ENCODE results near the gene CSF2RB. TPM values are rescaled to one million over a fixed set of nuclear protein-coding genes. Genes with fewer than 3 reads are reported as not detected.
A peak's percentile ranks its signal among the peaks of the same experiment; 100 is the strongest.

The CSF2RB gene
- total and polyA plus RNA-seq, 2 donors (not counting 3 experiments of a cell fraction or from before 2014, with no cell fraction given): 20.6 to 68.2 TPM

DNA sequence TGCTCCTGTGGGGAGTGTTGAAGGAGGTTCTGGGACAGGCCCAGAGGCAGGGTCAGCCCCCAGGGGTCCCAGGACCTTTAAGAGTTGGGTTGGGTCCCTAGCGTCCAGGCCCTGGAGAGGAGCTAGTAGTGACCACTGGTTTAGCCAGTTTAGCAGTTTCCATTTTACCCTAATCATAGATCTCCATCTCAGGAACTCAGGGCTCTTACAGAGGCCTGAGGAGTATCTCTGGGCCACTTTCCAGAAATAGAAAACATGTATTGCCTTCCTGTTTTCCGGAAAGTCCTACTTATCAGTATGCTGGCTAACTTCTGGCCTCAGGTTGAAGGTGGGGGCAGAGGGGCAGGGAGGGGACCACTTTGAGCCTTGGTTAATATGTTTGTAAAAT is 39.1 kb upstream of the CSF2RB start:
- peak overlapping the region; percentile 82 for H3K27ac ChIP-seq (ENCODE audit: insufficient read depth, low read depth, low read length)
- dilution Hi-C loops (cut with MboI; ENCODE audit: extremely low pct_ligation_motif_present, low sequenced_read_pairs): no loop called here
- H2AFZ ChIP-seq (ENCODE audit: low read depth, low read length): peak overlapping the region; percentile 79
- H3K36me3 ChIP-seq (ENCODE audit: control insufficient read depth in 2 of 2, extremely low read depth in 1 of 2, insufficient read depth in 2 of 2, low read length in 2 of 2): no peaks in the 10 kb centered on the region
- peaks cover 30% of the 10 kb centered on the region for H3K4me1 ChIP-seq (ENCODE audit: control insufficient read depth, extremely low read depth, insufficient read depth, low read length)
- intact Hi-C loops (cut with micrococcal nuclease): no loop called here
- no peaks in the 10 kb centered on the region for H3K79me2 ChIP-seq (ENCODE audit: control insufficient read depth, insufficient read depth, low read length)
- ChIA-PET CTCF (interaction anchor here (0.7 to 2.0 kb wide), 16 partner anchors 9 to 329 kb away, joined by 3 to 18 read pairs (median 4); partner anchors contain the start of gene CSF2RB), POLR2A (no interaction called here)
- DNase-seq (ENCODE audit: low read depth, low spot score): no peak
- H3K9me3 ChIP-seq (replicated peaks; ENCODE audit: control insufficient read depth, insufficient read depth, low read length): no peaks in the 10 kb centered on the region
- no peak overlapping the region for H3K4me3 ChIP-seq (replicated peaks in 1 of 3; ENCODE audit: insufficient read depth in 1 of 3, low read depth in 1 of 3, low read length in 3 of 3)
- H3K4me2 ChIP-seq (ENCODE audit: insufficient read depth, low read length): no peak overlapping the region
- H3K9ac ChIP-seq (replicated peaks; ENCODE audit: extremely low read depth, insufficient read depth, low read length): peak overlapping the region; percentile 15
- peaks cover 0 to under 1% of the 10 kb centered on the region in 2 experiments for H3K27me3 ChIP-seq (ENCODE audit: control insufficient read depth in 2 of 2, insufficient read depth in 2 of 2, low read length in 2 of 2)
- H3K9me1 ChIP-seq (replicated peaks; ENCODE audit: control insufficient read depth, extremely low read depth, insufficient read depth, low read length): no peaks in the 10 kb centered on the region
- TF ChIP-seq JUN (IDR thresholded peaks at IDR 0.05; ENCODE audit: borderline replicate concordance, insufficient read depth, insufficient read length, low read depth): no peak
- FAIRE-seq: no peak
- no peaks in the 10 kb centered on the region for H4K20me1 ChIP-seq (replicated peaks; ENCODE audit: control insufficient read depth, extremely low read depth, insufficient read depth, low read length)
- no TSS peak for BruUV-seq (replicated peaks)

DNA sequence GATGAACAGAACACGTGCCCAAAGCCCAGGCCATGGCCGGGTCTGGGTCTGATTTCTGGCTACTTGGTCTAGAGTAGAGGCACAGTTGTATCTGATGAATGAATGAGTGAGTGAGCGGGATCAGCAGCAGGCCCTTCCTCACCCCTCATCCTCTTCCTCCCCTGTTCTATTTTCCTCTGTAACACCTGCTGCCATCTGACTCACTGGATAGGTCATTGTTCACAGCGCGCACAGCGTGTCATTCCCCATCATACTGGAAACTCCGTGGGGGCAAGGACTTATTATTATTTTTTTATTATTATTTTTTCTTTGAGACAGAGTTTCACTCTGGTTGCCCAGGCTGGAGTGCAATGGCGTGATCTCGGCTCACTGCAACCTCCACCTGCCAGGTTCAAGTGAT is 38.7 kb upstream of the CSF2RB start:
- no peaks in the 10 kb centered on the region for H3K79me2 ChIP-seq (ENCODE audit: control insufficient read depth, insufficient read depth, low read length)
- no peak overlapping the region for H3K9ac ChIP-seq (replicated peaks; ENCODE audit: extremely low read depth, insufficient read depth, low read length)
- ChIA-PET CTCF (interaction anchor here (1.4 to 2.0 kb wide), 10 partner anchors 9 to 330 kb away, joined by 3 to 18 read pairs (median 5); partner anchors contain the start of gene CSF2RB), POLR2A (no interaction called here)
- H3K27ac ChIP-seq (ENCODE audit: insufficient read depth, low read depth, low read length): peak overlapping the region; percentile 82
- no peaks in the 10 kb centered on the region for H3K9me3 ChIP-seq (replicated peaks; ENCODE audit: control insufficient read depth, insufficient read depth, low read length)
- H3K4me1 ChIP-seq (ENCODE audit: control insufficient read depth, extremely low read depth, insufficient read depth, low read length): peaks cover 35% of the 10 kb centered on the region
- H3K4me3 ChIP-seq (replicated peaks in 1 of 3; ENCODE audit: insufficient read depth in 1 of 3, low read depth in 1 of 3, low read length in 3 of 3): no peak overlapping the region
- H2AFZ ChIP-seq (ENCODE audit: low read depth, low read length): no peak overlapping the region
- no peaks in the 10 kb centered on the region for H3K36me3 ChIP-seq (ENCODE audit: control insufficient read depth in 2 of 2, extremely low read depth in 1 of 2, insufficient read depth in 2 of 2, low read length in 2 of 2)
- dilution Hi-C loops (cut with MboI; ENCODE audit: extremely low pct_ligation_motif_present, low sequenced_read_pairs): no loop called here
- no peaks in the 10 kb centered on the region for H3K27me3 ChIP-seq (ENCODE audit: control insufficient read depth in 2 of 2, insufficient read depth in 2 of 2, low read length in 2 of 2)
- no peak overlapping the region for H3K4me2 ChIP-seq (ENCODE audit: insufficient read depth, low read length)
- no TSS peak for BruUV-seq (replicated peaks)
- H4K20me1 ChIP-seq (replicated peaks; ENCODE audit: control insufficient read depth, extremely low read depth, insufficient read depth, low read length): no peaks in the 10 kb centered on the region
- intact Hi-C loops (cut with micrococcal nuclease): no loop called here
- TF ChIP-seq JUN (IDR thresholded peaks at IDR 0.05; ENCODE audit: borderline replicate concordance, insufficient read depth, insufficient read length, low read depth): no peak
- TF ChIP-seq MYC (IDR thresholded peaks at IDR 0.05; ENCODE audit: low read depth, low read length): no peak
- TF ChIP-seq POLR2A (IDR thresholded peaks at IDR 0.05; ENCODE audit: low read depth, low read length): no peak
- TF ChIP-seq GATA2 (IDR thresholded peaks at IDR 0.05; ENCODE audit: insufficient read depth, insufficient read length, low read depth, low read length): no peak
- TF ChIP-seq, protein P1, sequence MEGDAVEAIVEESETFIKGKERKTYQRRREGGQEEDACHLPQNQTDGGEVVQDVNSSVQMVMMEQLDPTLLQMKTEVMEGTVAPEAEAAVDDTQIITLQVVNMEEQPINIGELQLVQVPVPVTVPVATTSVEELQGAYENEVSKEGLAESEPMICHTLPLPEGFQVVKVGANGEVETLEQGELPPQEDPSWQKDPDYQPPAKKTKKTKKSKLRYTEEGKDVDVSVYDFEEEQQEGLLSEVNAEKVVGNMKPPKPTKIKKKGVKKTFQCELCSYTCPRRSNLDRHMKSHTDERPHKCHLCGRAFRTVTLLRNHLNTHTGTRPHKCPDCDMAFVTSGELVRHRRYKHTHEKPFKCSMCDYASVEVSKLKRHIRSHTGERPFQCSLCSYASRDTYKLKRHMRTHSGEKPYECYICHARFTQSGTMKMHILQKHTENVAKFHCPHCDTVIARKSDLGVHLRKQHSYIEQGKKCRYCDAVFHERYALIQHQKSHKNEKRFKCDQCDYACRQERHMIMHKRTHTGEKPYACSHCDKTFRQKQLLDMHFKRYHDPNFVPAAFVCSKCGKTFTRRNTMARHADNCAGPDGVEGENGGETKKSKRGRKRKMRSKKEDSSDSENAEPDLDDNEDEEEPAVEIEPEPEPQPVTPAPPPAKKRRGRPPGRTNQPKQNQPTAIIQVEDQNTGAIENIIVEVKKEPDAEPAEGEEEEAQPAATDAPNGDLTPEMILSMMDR (IDR thresholded peaks at IDR 0.05; ENCODE audit: extremely low read depth in 1 of 2, insufficient read depth in 1 of 2, low read depth in 1 of 2, low read length in 2 of 2): no peak
- TF ChIP-seq, protein P2, sequence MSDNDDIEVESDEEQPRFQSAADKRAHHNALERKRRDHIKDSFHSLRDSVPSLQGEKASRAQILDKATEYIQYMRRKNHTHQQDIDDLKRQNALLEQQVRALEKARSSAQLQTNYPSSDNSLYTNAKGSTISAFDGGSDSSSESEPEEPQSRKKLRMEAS (IDR thresholded peaks at IDR 0.05; ENCODE audit: insufficient read depth, insufficient read length): no peak
- TF ChIP-seq POLR2AphosphoS5 (IDR thresholded peaks at IDR 0.05; ENCODE audit: insufficient read depth, low read depth, low read length): no peak
- TF ChIP-seq EZH2 (IDR thresholded peaks at IDR 0.05; ENCODE audit: borderline replicate concordance, low read depth, low read length, severe bottlenecking): no peak
- TF ChIP-seq FOS (IDR thresholded peaks at IDR 0.05; ENCODE audit: borderline replicate concordance, insufficient read depth, low read length): no peak
- DNase-seq (ENCODE audit: low read depth, low spot score) (peak; percentile 45), FAIRE-seq (peak; percentile 43)
- H3K9me1 ChIP-seq (replicated peaks; ENCODE audit: control insufficient read depth, extremely low read depth, insufficient read depth, low read length): no peaks in the 10 kb centered on the region
